Fibroblast of mammary gland (primary cell): ENCODE data around the gene SLC27A1.
"Not testable (repeated sequence)": the region's sequence is repeated elsewhere in the genome, so short reads cannot be mapped to it uniquely, and the experiment has no call there.

Source experiments
- DNase-seq: peaks from one replicate; pipeline ENCODE4 v3.0.0-alpha.2; 2010; ENCODE audit warnings: low read depth
- H3K4me3 ChIP-seq: 2 replicates; pipeline ENCODE4 v1.5.1; 2011; ENCODE audit warnings: low read depth, mild to moderate bottlenecking, low read length, moderate library complexity; ENCODE audit not compliant: control insufficient read depth
- TF ChIP-seq, protein P1 (sequence below): conservative IDR thresholded peaks from 2 replicates; pipeline ENCODE4 v1.5.1; 2011; ENCODE audit warnings: low read depth, low read length, inconsistent platforms; ENCODE audit not compliant: control insufficient read depth, insufficient read depth

The SLC27A1 gene

DNA sequence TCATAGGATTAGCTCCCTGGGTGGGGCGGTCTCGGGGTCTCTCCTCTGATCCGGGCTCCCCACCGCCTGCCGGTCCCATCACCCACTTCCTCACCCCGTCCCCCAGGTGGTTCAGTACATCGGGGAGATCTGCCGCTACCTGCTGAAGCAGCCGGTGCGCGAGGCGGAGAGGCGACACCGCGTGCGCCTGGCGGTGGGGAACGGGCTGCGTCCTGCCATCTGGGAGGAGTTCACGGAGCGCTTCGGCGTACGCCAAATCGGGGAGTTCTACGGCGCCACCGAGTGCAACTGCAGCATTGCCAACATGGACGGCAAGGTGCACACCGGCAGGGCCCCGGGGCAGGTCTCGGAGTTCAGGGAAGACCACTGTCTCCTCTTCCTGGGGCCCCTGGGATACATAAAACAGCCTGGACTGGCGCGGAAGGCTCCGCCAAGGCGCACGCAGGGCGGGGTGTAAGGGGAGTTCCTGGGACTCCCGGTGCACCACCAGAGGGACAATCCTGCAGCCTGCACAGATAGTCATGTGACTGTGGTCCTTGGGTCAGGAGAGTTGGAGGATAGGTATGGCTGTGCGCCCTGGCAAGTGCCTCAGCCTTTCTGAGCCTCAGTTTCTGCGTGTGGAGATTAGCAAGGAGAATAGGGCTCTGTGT lies 26.9 kb downstream of the SLC27A1 start:
- TF ChIP-seq, protein P1, sequence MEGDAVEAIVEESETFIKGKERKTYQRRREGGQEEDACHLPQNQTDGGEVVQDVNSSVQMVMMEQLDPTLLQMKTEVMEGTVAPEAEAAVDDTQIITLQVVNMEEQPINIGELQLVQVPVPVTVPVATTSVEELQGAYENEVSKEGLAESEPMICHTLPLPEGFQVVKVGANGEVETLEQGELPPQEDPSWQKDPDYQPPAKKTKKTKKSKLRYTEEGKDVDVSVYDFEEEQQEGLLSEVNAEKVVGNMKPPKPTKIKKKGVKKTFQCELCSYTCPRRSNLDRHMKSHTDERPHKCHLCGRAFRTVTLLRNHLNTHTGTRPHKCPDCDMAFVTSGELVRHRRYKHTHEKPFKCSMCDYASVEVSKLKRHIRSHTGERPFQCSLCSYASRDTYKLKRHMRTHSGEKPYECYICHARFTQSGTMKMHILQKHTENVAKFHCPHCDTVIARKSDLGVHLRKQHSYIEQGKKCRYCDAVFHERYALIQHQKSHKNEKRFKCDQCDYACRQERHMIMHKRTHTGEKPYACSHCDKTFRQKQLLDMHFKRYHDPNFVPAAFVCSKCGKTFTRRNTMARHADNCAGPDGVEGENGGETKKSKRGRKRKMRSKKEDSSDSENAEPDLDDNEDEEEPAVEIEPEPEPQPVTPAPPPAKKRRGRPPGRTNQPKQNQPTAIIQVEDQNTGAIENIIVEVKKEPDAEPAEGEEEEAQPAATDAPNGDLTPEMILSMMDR, result no peak
- no peak overlapping the region for H3K4me3 ChIP-seq
- DNase-seq, result no peak

DNA sequence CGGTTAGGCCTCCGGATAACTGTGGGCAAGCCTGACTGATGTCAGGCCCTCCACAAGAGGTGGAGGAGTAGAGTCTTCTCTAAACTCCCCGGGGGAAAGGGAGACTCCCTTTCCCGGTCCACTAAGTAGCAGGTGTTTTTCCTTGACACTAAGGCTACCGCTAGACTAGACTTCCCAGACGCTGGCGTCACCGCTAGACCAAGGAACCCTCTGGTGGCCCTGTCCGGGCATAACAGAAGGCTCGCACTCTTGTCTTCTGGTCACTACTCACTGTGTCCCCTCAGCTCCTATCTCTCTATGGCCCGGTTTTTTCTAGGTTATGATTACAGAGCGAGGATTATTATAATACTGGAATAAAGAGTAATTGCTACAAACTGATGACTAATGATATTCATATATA lies 28.7 kb downstream of the SLC27A1 start:
- DNase-seq, H3K4me3 ChIP-seq: not testable (repeated sequence)

DNA sequence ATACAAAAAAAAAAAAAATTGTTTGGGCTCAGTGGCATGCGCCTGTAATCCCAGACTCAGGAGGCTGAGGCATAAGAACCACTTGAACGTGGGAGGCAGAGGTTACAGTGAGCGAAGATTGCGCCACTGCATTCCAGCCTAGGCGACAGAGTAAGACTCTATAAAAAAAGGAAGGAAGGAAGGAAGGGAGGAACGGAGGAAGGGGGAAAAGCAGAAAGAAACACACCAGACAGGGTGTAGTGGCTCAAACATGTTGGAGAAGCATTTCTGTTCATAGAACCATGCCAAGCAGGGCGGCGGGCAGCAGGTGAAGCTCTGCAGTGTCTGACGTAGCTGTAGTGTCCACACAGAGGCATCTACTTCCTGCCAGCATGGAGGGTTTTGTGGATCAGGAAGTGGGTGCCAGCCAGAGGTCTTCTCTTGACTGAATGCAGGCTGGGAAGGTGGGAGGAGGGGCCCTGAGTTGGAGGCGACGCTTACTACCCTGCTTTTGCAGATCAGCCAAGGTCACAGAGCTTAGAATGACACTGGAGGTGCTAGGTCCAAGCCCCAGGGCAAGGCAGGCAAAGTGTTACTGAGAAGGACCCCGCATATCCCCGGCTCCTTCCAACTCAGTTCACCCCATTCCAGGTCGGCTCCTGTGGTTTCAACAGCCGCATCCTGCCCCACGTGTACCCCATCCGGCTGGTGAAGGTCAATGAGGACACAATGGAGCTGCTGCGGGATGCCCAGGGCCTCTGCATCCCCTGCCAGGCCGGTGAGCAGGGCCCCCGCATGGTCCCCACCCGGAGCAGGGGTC lies 29.5 kb downstream of the SLC27A1 start:
- TF ChIP-seq, protein P1, result no peak
- peak; percentile 81 for DNase-seq
- H3K4me3 ChIP-seq, result no peak overlapping the region

DNA sequence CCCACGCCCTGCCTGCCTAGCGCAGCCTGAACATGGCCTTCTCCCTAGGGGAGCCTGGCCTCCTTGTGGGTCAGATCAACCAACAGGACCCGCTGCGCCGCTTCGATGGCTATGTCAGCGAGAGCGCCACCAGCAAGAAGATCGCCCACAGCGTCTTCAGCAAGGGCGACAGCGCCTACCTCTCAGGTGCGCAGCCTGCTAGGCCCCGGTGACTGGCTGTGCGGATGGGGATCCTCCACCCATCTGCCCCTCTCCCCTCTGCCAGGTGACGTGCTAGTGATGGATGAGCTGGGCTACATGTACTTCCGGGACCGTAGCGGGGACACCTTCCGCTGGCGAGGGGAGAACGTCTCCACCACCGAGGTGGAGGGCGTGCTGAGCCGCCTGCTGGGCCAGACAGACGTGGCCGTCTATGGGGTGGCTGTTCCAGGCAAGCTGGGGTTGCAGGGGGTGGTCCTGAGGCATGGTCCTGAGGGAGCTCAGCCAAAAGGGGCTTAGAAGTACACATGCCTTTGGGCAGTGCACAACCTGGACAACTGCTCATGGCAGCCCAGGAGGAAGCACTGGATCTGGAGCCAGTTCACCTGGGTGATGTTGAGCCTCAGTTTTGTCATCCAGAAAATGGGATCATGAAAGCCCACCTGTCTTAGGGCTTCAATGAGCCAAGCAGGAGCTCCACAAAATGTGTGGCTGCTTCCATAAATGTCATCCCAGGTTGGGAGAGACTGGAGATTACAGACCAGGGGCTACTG lies 30.3 kb downstream of the SLC27A1 start:
- DNase-seq, result no peak
- TF ChIP-seq, protein P1, result no peak

DNA sequence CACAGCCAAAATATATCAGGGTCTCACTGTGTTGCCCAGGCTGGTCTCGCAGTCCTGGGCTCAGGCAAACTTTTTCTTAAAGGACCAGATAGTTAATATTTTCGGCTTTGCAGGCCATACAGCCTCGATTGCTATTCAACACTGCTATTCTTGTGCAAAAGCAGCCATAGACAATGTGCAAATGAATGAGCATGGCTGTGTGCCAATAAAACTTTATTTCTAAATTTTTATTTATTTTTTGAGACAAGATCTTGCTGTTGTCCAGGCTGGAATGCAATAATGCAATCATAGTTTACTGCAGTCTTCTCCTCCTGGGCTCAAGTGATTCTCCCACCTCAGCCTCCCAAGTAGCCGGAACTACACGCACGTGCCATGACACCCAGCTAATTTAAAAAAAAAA lies 32.9 kb downstream of the SLC27A1 start:
- DNase-seq, result no peak
- TF ChIP-seq, protein P1, result no peak
- no peak overlapping the region for H3K4me3 ChIP-seq

More for the DNA sequence above, 30.3 kb downstream of the SLC27A1 start:
- no peak overlapping the region for H3K4me3 ChIP-seq

DNA sequence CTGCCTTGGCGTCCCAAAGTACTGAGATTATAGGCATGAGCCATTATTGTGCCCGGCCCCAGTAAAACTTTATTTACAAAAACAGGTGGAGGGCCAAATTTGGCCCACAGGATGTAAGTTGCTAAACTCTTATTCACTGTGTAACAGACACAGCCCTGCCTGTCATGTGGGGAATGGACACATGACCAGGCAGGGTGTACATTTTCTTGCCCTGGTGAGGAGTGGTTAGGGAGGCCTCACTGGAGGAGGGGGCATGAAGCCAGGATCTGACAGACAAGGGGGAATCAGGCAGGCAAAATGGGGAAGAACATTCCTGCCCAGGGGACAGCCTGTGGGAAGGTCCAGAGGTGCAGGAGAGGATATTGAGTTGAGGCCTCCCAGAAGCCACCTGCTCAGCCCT lies 33.7 kb downstream of the SLC27A1 start:
- DNase-seq, result no peak
- TF ChIP-seq, protein P1, result no peak
- no peak overlapping the region for H3K4me3 ChIP-seq

DNA sequence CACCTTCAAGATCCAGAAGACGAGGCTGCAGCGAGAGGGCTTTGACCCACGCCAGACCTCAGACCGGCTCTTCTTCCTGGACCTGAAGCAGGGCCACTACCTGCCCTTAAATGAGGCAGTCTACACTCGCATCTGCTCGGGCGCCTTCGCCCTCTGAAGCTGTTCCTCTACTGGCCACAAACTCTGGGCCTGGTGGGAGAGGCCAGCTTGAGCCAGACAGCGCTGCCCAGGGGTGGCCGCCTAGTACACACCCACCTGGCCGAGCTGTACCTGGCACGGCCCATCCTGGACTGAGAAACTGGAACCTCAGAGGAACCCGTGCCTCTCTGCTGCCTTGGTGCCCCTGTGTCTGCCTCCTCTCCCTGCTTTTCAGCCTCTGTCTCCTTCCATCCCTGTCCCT lies 34.1 kb downstream of the SLC27A1 start:
- H3K4me3 ChIP-seq, result no peak overlapping the region
- DNase-seq, result no peak
- TF ChIP-seq, protein P1, result no peak
